T-helper 1 cell treated with Interleukin-12 subunit alpha and Interleukin-12 subunit beta and Interleukin-4 antibody, amounts not matched to agents 30 ng/mL and 1 ng/mL, for 36 hours (primary cell): ENCODE results near the gene PSAPL1. TPM values are rescaled to one million over a fixed set of nuclear protein-coding genes. Genes with fewer than 3 reads are reported as not detected.

Experiments
- intact Hi-C: fragments of 100-400 bp; cut with micrococcal nuclease; formaldehyde crosslinking; loops from one replicate; pipeline ENCODE4 v1.15.1; 2024
- total RNA-seq: library from RNA; stranded (reverse); gene quantifications from 2 replicates; pipeline ENCODE4 v1.2.3, GENCODE V29; 2022

Gene PSAPL1
- total RNA-seq = not detected in 2 replicates

GRCh38 chr4:7434766-7435150, at the start of gene PSAPL1:
Gene PSAPL1, minus strand, starts transcription at chr4:7434930. Its CDS starts 51 bp downstream, at chr4:7434879.
- intact Hi-C loops = no loop called here

- intact Hi-C loops = no loop called here
Measured at GRCh38 chr4:7481227-7481626, 46.5 kb upstream of the PSAPL1 start.

- intact Hi-C loops = no loop called here
Measured at GRCh38 chr4:7480423-7480822, 45.7 kb upstream of the PSAPL1 start.

- intact Hi-C loops = no loop called here
Measured at GRCh38 chr4:7478665-7479064, 43.9 kb upstream of the PSAPL1 start.

- intact Hi-C loops = no loop called here
Measured at GRCh38 chr4:7477695-7478094, 43.0 kb upstream of the PSAPL1 start.

GRCh38 chr4:7476820-7477219, 42.1 kb upstream of the PSAPL1 start:
- intact Hi-C loops = no loop called here

GRCh38 chr4:7475207-7475606, 40.5 kb upstream of the PSAPL1 start:
- intact Hi-C loops = no loop called here

- intact Hi-C loops = no loop called here
Measured at GRCh38 chr4:7474320-7474719, 39.6 kb upstream of the PSAPL1 start.

GRCh38 chr4:7473081-7473480, 38.4 kb upstream of the PSAPL1 start:
- intact Hi-C loops = no loop called here

GRCh38 chr4:7472442-7473013, 37.8 kb upstream of the PSAPL1 start:
- intact Hi-C loops = no loop called here

GRCh38 chr4:7470522-7471128, 35.9 kb upstream of the PSAPL1 start:
- intact Hi-C loops = no loop called here

GRCh38 chr4:7470111-7470510, 35.4 kb upstream of the PSAPL1 start:
- intact Hi-C loops = no loop called here

- intact Hi-C loops = no loop called here
Measured at GRCh38 chr4:7469023-7469422, 34.3 kb upstream of the PSAPL1 start.

GRCh38 chr4:7467471-7467870, 32.7 kb upstream of the PSAPL1 start:
- intact Hi-C loops = no loop called here

- intact Hi-C loops = no loop called here
Measured at GRCh38 chr4:7466904-7467303, 32.2 kb upstream of the PSAPL1 start.

GRCh38 chr4:7466215-7466614, 31.5 kb upstream of the PSAPL1 start:
- intact Hi-C loops = no loop called here

GRCh38 chr4:7465017-7465416, 30.3 kb upstream of the PSAPL1 start:
- intact Hi-C loops = no loop called here

- intact Hi-C loops = no loop called here
Measured at GRCh38 chr4:7464259-7464655, 29.5 kb upstream of the PSAPL1 start.

- intact Hi-C loops = no loop called here
Measured at GRCh38 chr4:7463566-7464258, 29.0 kb upstream of the PSAPL1 start.

- intact Hi-C loops = no loop called here
Measured at GRCh38 chr4:7462509-7462971, 27.8 kb upstream of the PSAPL1 start.

- intact Hi-C loops = no loop called here
Measured at GRCh38 chr4:7461230-7461629, 26.5 kb upstream of the PSAPL1 start.

GRCh38 chr4:7460566-7460965, 25.8 kb upstream of the PSAPL1 start:
- intact Hi-C loops = no loop called here

- intact Hi-C loops = no loop called here
Measured at GRCh38 chr4:7459471-7459870, 24.7 kb upstream of the PSAPL1 start.
